B cell (primary cell): ENCODE data around the gene PAX3. TPM values are rescaled to one million over a fixed set of nuclear protein-coding genes. Genes with fewer than 3 reads are reported as not detected.

Source experiments
- ATAC-seq: fragments of 200-7000 bp; cut with Tn5 transposase; one replicate; pipeline ENCODE4 v1.10.0; 2021; ENCODE audit warnings: low read depth, mild to moderate bottlenecking, moderate number of reproducible peaks, moderate library complexity
- CTCF ChIA-PET: fragments of 350-600 bp; sonication (Branson Sonifier 250); formaldehyde crosslinking; loops from one replicate; lab custom pipeline; 2021; ENCODE audit warnings: antibody characterized with exemption, inconsistent platforms; lab: Charles Lee
- POLR2A ChIA-PET: fragments of 350-600 bp; sonication (Branson Sonifier 250); formaldehyde crosslinking; loops from one replicate; lab custom pipeline; 2021; ENCODE audit warnings: antibody characterized with exemption; lab: Charles Lee
- DNase-seq: peaks from one replicate; pipeline ENCODE4 v3.0.0; 2013
- H2AFZ ChIP-seq: 2 replicates; pipeline ENCODE4 v1.6.1; 2012; ENCODE audit warnings: mild to moderate bottlenecking, low read depth, low read length; ENCODE audit not compliant: insufficient read depth, poor library complexity, severe bottlenecking
- H3K27ac ChIP-seq, 2 donors: 1 replicate in 1 of 2; 2 replicates in 1 of 2; pipeline ENCODE4 v1.5.1; 2012 to 2013; ENCODE audit warnings: low read length in 2 of 2, mild to moderate bottlenecking in 2 of 2, moderate library complexity in 1 of 2
- H3K27me3 ChIP-seq, 4 experiments: fragments of 200-600 bp in 1 of 4; sonication (generic) in 1 of 4; replicated peaks in 1 of 4; 1 replicate in 2 of 4; 2 replicates in 2 of 4; pipeline versions ENCODE4 v1.6.1 to v1.7.0; 2013 to 2016; ENCODE audit warnings: low read length in 3 of 4, mild to moderate bottlenecking in 2 of 4, mixed read lengths in 1 of 4, moderate library complexity in 1 of 4; ENCODE audit not compliant: insufficient read depth in 4 of 4, control insufficient read depth in 3 of 4; ENCODE audit errors: control extremely low read depth in 1 of 4
- H3K36me3 ChIP-seq, 2 experiments: replicated peaks in 1 of 2; 1 replicate in 1 of 2; 2 replicates in 1 of 2; pipeline versions ENCODE4 v1.6.1 to v1.7.1; 2013; ENCODE audit warnings: low read length in 1 of 2; ENCODE audit not compliant: insufficient read depth in 2 of 2, control insufficient read depth in 1 of 2; ENCODE audit errors: control extremely low read depth in 1 of 2, extremely low read depth in 1 of 2
- H3K4me1 ChIP-seq, 2 donors: fragments of 200-600 bp in 1 of 2; sonication (generic) in 1 of 2; 1 replicate in 1 of 2; 2 replicates in 1 of 2; pipeline versions ENCODE4 v1.5.1 to v1.6.1; 2013 to 2017; ENCODE audit warnings: low read length in 2 of 2; ENCODE audit not compliant: control insufficient read depth in 2 of 2, insufficient read depth in 2 of 2
- H3K4me2 ChIP-seq: replicated peaks from 2 replicates; pipeline ENCODE3; 2012; ENCODE audit warnings: mild to moderate bottlenecking, low read depth, low read length; ENCODE audit not compliant: poor library complexity, severe bottlenecking
- H3K4me3 ChIP-seq, 5 experiments: fragments of 200-600 bp in 1 of 5; sonication (generic) in 1 of 5; 1 replicate in 3 of 5; 2 replicates in 2 of 5; pipeline versions ENCODE4 v1.5.1 to v1.7.0; 2011 to 2016; ENCODE audit warnings: low read length in 4 of 5, mild to moderate bottlenecking in 4 of 5, low read depth in 2 of 5, control low read depth in 1 of 5, moderate library complexity in 1 of 5; ENCODE audit not compliant: insufficient read depth in 1 of 5; ENCODE audit errors: control extremely low read depth in 1 of 5, extremely low read depth in 1 of 5
- H3K79me2 ChIP-seq: fragments of 200-600 bp; sonication (generic); one replicate; pipeline ENCODE4 v1.6.0; 2016; ENCODE audit warnings: low read length; ENCODE audit not compliant: control insufficient read depth, insufficient read depth
- H3K9ac ChIP-seq: fragments of 200-600 bp; sonication (generic); 2 replicates; pipeline ENCODE4 v1.6.1; 2017; ENCODE audit warnings: mild to moderate bottlenecking, low read length, moderate library complexity
- H3K9me3 ChIP-seq, 3 donors: one replicate each; pipeline versions ENCODE4 v1.6.1 to v1.7.1; 2013; ENCODE audit warnings: low read length in 2 of 3; ENCODE audit not compliant: control insufficient read depth in 2 of 3, insufficient read depth in 1 of 3; ENCODE audit errors: control extremely low read depth in 1 of 3
- H4K20me1 ChIP-seq: 2 replicates; pipeline ENCODE4 v1.6.0; 2012; ENCODE audit warnings: mild to moderate bottlenecking, low read length; ENCODE audit not compliant: insufficient read depth, control insufficient read depth, poor library complexity, severe bottlenecking
- H3K27ac Mint-ChIP-seq: one replicate; pipeline ENCODE4 v1.8.0; 2021; ENCODE audit warnings: mixed read lengths
- H3K27me3 Mint-ChIP-seq: one replicate; pipeline ENCODE4 v1.8.0; 2021; ENCODE audit warnings: mixed read lengths
- H3K4me1 Mint-ChIP-seq: one replicate; pipeline ENCODE4 v1.8.0; 2021; ENCODE audit warnings: mixed read lengths
- H3K4me3 Mint-ChIP-seq: one replicate; pipeline ENCODE4 v1.8.0; 2021; ENCODE audit warnings: mixed read lengths
- H3K9me3 Mint-ChIP-seq: one replicate; pipeline ENCODE4 v1.8.0; 2022; ENCODE audit warnings: mixed read lengths; ENCODE audit not compliant: insufficient read depth
- EZH2 ChIP-seq: IDR thresholded peaks from 2 replicates; pipeline ENCODE4 v1.6.1; 2012; ENCODE audit warnings: borderline replicate concordance, low read depth, mild to moderate bottlenecking, moderate library complexity, low read length; ENCODE audit not compliant: insufficient read depth, poor library complexity, severe bottlenecking
- WGBS: methylation state at CpG from one replicate; pipeline ENCODE4 v1.1.5; 2013; ENCODE audit warnings: missing lambda C conversion rate; ENCODE audit not compliant: insufficient coverage; 5-methylcytosine and 5-hydroxymethylcytosine counted together
- intact Hi-C: fragments of 100-400 bp; cut with micrococcal nuclease; formaldehyde crosslinking; loops from one replicate; pipeline ENCODE4 v1.10.0; 2022
- polyA plus RNA-seq: library from polyadenylated mRNA; depleted of rRNA; stranded (reverse); fragments of >200 nt; gene quantifications from 2 replicates; pipeline ENCODE4 v1.2.3, GENCODE V29; 2012
- total RNA-seq, 2 donors: library from RNA; stranded (reverse); fragments of 120-200 nt in 1 of 2; gene quantifications; 1 replicate in 1 of 2; 2 replicates in 1 of 2; pipeline versions ENCODE4 v1.2.3 to v1.2.4, GENCODE V29; 2013 to 2022
- TF ChIP-seq, protein P1 (sequence below): fragments of 200-600 bp; IDR thresholded peaks from one replicate; pipeline ENCODE4 v1.8.0; 2022; ENCODE audit warnings: antibody characterized with exemption, mild to moderate bottlenecking

Gene PAX3
- total and polyA plus RNA-seq, 2 donors (not counting 1 experiment from before 2014, with no cell fraction given) = not detected

DNA sequence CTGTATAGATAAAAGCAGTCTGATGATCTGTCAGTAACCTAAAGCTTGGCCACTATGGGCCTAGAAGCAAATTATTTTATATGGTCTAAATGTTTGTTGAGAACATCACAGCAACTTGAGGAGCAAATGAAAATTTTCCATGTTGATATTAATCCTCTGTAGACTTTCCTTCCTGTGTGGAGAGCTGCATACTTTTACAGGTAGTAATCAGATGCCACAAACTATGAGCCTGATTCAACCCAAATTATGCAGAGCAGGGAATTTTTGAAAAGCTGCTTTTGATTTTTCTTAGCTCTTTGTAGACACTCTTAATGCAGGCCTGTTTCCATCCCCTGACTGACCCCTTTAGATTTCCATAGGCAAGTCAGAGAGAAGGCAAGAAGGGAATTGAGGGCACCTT is 17.3 kb downstream of the PAX3 start:
- H3K36me3 ChIP-seq = no peaks in the 10 kb centered on the region
- no peak overlapping the region for H2AFZ ChIP-seq
- H3K4me1 ChIP-seq = no peaks in the 10 kb centered on the region
- ATAC-seq (no peak), DNase-seq (no peak)
- no peak overlapping the region for H3K4me2 ChIP-seq
- H3K9me3 Mint-ChIP-seq = no peaks in the 10 kb centered on the region
- no peak overlapping the region for H3K4me3 ChIP-seq
- H3K79me2 ChIP-seq = no peaks in the 10 kb centered on the region
- TF ChIP-seq, protein P1, sequence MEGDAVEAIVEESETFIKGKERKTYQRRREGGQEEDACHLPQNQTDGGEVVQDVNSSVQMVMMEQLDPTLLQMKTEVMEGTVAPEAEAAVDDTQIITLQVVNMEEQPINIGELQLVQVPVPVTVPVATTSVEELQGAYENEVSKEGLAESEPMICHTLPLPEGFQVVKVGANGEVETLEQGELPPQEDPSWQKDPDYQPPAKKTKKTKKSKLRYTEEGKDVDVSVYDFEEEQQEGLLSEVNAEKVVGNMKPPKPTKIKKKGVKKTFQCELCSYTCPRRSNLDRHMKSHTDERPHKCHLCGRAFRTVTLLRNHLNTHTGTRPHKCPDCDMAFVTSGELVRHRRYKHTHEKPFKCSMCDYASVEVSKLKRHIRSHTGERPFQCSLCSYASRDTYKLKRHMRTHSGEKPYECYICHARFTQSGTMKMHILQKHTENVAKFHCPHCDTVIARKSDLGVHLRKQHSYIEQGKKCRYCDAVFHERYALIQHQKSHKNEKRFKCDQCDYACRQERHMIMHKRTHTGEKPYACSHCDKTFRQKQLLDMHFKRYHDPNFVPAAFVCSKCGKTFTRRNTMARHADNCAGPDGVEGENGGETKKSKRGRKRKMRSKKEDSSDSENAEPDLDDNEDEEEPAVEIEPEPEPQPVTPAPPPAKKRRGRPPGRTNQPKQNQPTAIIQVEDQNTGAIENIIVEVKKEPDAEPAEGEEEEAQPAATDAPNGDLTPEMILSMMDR = no peak
- no peak for TF ChIP-seq EZH2
- intact Hi-C loops = no loop called here
- no peaks in the 10 kb centered on the region for H4K20me1 ChIP-seq
- H3K9me3 ChIP-seq = peaks cover 0 to 3% (median 0%) of the 10 kb centered on the region in 3 donors
- H3K9ac ChIP-seq = no peak overlapping the region
- no peak overlapping the region for H3K27ac ChIP-seq
- H3K27me3 Mint-ChIP-seq = peaks cover 43% of the 10 kb centered on the region
- POLR2A ChIA-PET = no interaction called here
- no peak overlapping the region for H3K27ac Mint-ChIP-seq
- CTCF ChIA-PET = no interaction called here
- H3K4me1 Mint-ChIP-seq = no peaks in the 10 kb centered on the region
- no peak overlapping the region for H3K4me3 Mint-ChIP-seq
- H3K27me3 ChIP-seq = peaks cover 0 to 16% (median 3%) of the 10 kb centered on the region in 4 experiments

DNA sequence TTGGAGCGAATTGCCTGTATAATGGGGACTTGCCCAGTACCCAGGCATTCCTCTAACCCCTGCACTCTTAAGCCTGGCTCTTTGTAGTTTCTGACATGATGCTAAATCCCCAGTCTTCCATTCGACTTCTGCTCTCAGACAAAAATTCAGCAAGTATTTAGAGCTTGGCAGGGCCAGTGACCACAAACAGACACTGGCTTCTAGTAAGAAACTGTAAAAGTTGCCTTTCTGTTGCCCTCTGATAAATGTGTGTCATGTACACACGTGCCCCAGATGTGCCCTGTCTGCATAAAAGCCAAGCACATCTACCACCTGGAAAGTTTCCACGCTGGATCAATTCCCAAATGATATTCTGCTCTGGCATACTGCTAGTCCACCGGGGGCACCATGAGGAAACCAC is 18.0 kb downstream of the PAX3 start:
- POLR2A ChIA-PET = no interaction called here
- Histone ChIP-seq H3K79me2 (no peaks in the 10 kb centered on the region), H3K27me3 (peaks cover 0 to 13% (median 3%) of the 10 kb centered on the region in 4 experiments), H2AFZ (no peak overlapping the region), H3K36me3 (no peaks in the 10 kb centered on the region), H3K4me3 (no peak overlapping the region), H3K27ac (no peak overlapping the region), H3K9ac (no peak overlapping the region), H3K4me1 (no peaks in the 10 kb centered on the region), H4K20me1 (no peaks in the 10 kb centered on the region), H3K4me2 (no peak overlapping the region), H3K9me3 (peaks cover 0 to 5% (median 0%) of the 10 kb centered on the region in 3 donors)
- no peak overlapping the region for H3K27ac Mint-ChIP-seq
- no peaks in the 10 kb centered on the region for H3K9me3 Mint-ChIP-seq
- no peak for DNase-seq
- peaks cover 44% of the 10 kb centered on the region for H3K27me3 Mint-ChIP-seq
- H3K4me3 Mint-ChIP-seq = no peak overlapping the region
- 68% methylated on average over 4 of the region's 5 CpGs for WGBS
- H3K4me1 Mint-ChIP-seq = no peaks in the 10 kb centered on the region
- TF ChIP-seq EZH2 = no peak
- TF ChIP-seq, protein P1 = no peak
- CTCF ChIA-PET = no interaction called here
- intact Hi-C loops = no loop called here
- ATAC-seq = no peak
